ENCODE results near the gene RAP1GAP. TPM values are rescaled to one million over a fixed set of nuclear protein-coding genes. Genes with fewer than 3 reads are reported as not detected.

The RAP1GAP gene
- total and polyA plus RNA-seq, 2 of the 13 experiments (the other 11 are each of a cell fraction or from before 2014, with no cell fraction given): 11.9 to 37.5 TPM

GRCh38 chr1:21664806-21665588, 4.2 kb downstream of the RAP1GAP start:
- Histone ChIP-seq H3K9ac (ENCODE audit: insufficient read depth, low read depth, low read length) (no peak overlapping the region), H3K27ac (ENCODE audit: extremely low read length, insufficient read depth, low read length) (no peak overlapping the region), H3K4me2 (ENCODE audit: low read depth, low read length) (no peak overlapping the region), H3K4me3 (replicated peaks in 1 of 3; ENCODE audit: insufficient read depth in 1 of 3, low read depth in 2 of 3, low read length in 3 of 3) (no peak overlapping the region), H4K20me1 (ENCODE audit: insufficient read depth, low read length) (peaks cover 17% of the 10 kb centered on the region), H2AFZ (ENCODE audit: low read length) (no peak overlapping the region), H3K4me1 (ENCODE audit: insufficient read depth, low read length) (peaks cover 57% of the 10 kb centered on the region), H3K27me3 (ENCODE audit: control insufficient read depth in 1 of 2, insufficient read depth in 2 of 2, low read length in 2 of 2) (no peaks in the 10 kb centered on the region), H3K36me3 (replicated peaks in 1 of 2; ENCODE audit: control insufficient read depth in 1 of 2, insufficient read depth in 2 of 2, low read length in 2 of 2) (peaks cover 2 to 13% of the 10 kb centered on the region in 2 experiments; a peak in 3 of 5 replicates), H3K9me3 (ENCODE audit: low read length) (no peaks in the 10 kb centered on the region), H3K79me2 (ENCODE audit: insufficient read depth, low read length) (peaks cover 10% of the 10 kb centered on the region)
- BruUV-seq (replicated peaks): no TSS peak
- ChIA-PET CTCF (ENCODE audit: low intra/inter-chr PET ratio, low total read pairs) (no interaction called here), POLR2A (no interaction called here)
- in situ Hi-C loops (cut with HindIII; ENCODE audit: extremely low pct_ligation_motif_present, low pct_unique_long_range_greater_than_20kb): no loop called here
- DNase-seq (ENCODE audit: low spot score) (no peak), FAIRE-seq (no peak), ATAC-seq (no peak)
- WGBS (ENCODE audit: low lambda C conversion rate): 95% methylated on average over 8 of the region's 10 CpGs
- TF ChIP-seq RXRA (CRISPR knock-in tag; IDR thresholded peaks at IDR 0.05) (no peak), ZNF768 (CRISPR knock-in tag; IDR thresholded peaks at IDR 0.05) (peak; percentile 83; the same call in 1 of the 2 replicates), ZFX (CRISPR knock-in tag; IDR thresholded peaks at IDR 0.05; ENCODE audit: low read depth) (no peak), SP4 (CRISPR knock-in tag; IDR thresholded peaks at IDR 0.05) (no peak), CHD4 (IDR thresholded peaks at IDR 0.05; ENCODE audit: borderline replicate concordance, low read length) (no peak)
- intact Hi-C loops (cut with micrococcal nuclease; ENCODE audit: unreplicated experiment): no loop called here

GRCh38 chr1:21663951-21664805, 5.0 kb downstream of the RAP1GAP start:
- WGBS (ENCODE audit: low lambda C conversion rate): 89% methylated on average over 10 of the region's 16 CpGs
- ChIA-PET POLR2A (no interaction called here), CTCF (ENCODE audit: low intra/inter-chr PET ratio, low total read pairs) (no interaction called here)
- DNase-seq (ENCODE audit: low spot score) (no peak), FAIRE-seq (no peak), ATAC-seq (no peak)
- Histone ChIP-seq H3K4me1 (ENCODE audit: insufficient read depth, low read length) (peaks cover 58% of the 10 kb centered on the region), H2AFZ (ENCODE audit: low read length) (no peak overlapping the region), H3K27ac (ENCODE audit: extremely low read length, insufficient read depth, low read length) (no peak overlapping the region), H3K79me2 (ENCODE audit: insufficient read depth, low read length) (peaks cover 10% of the 10 kb centered on the region), H3K27me3 (ENCODE audit: control insufficient read depth in 1 of 2, insufficient read depth in 2 of 2, low read length in 2 of 2) (no peaks in the 10 kb centered on the region), H3K9ac (ENCODE audit: insufficient read depth, low read depth, low read length) (no peak overlapping the region), H4K20me1 (ENCODE audit: insufficient read depth, low read length) (peaks cover 23% of the 10 kb centered on the region), H3K4me2 (ENCODE audit: low read depth, low read length) (no peak overlapping the region), H3K36me3 (replicated peaks in 1 of 2; ENCODE audit: control insufficient read depth in 1 of 2, insufficient read depth in 2 of 2, low read length in 2 of 2) (peaks cover 2 to 13% of the 10 kb centered on the region in 2 experiments; a peak in 3 of 5 replicates), H3K9me3 (ENCODE audit: low read length) (no peaks in the 10 kb centered on the region), H3K4me3 (replicated peaks in 1 of 3; ENCODE audit: insufficient read depth in 1 of 3, low read depth in 2 of 3, low read length in 3 of 3) (no peak overlapping the region)
- intact Hi-C loops (cut with micrococcal nuclease; ENCODE audit: unreplicated experiment) (no loop called here), in situ Hi-C loops (cut with HindIII; ENCODE audit: extremely low pct_ligation_motif_present, low pct_unique_long_range_greater_than_20kb) (no loop called here)
- no TSS peak for BruUV-seq (replicated peaks)
- peak; percentile 8; the same call in 1 of the 2 replicates for TF ChIP-seq ZNF687 (CRISPR knock-in tag; IDR thresholded peaks at IDR 0.05)
- no peak for TF ChIP-seq NFE2L2 (IDR thresholded peaks at IDR 0.05; ENCODE audit: low read length)
- no peak for TF ChIP-seq POLR2G (IDR thresholded peaks at IDR 0.05; ENCODE audit: low read depth, low read length)
- TF ChIP-seq ZBTB10 (CRISPR knock-in tag; IDR thresholded peaks at IDR 0.05; ENCODE audit: borderline replicate concordance): no peak

Data from HepG2 (cell line).